HEK293 (cell line): ENCODE results near the gene POC1B.

Experiments used
- CTCF ChIA-PET: fragments of 350-600 bp; formaldehyde crosslinking; extraction: SDS; loops from one replicate; lab custom pipeline; 2021; ENCODE audit warnings: antibody characterized with exemption; lab: Yijun Ruan, JAX
- POLR2A ChIA-PET: fragments of 300-600 bp; formaldehyde crosslinking; extraction: SDS; loops from one replicate; lab custom pipeline; 2020; ENCODE audit warnings: antibody characterized with exemption, inconsistent platforms; lab: Yijun Ruan, JAX
- H3K27ac ChIP-seq: fragments of 200-500 bp; sonication (Bioruptor generic); 2 replicates; pipeline ENCODE4 v1.5.1; 2014; ENCODE audit warnings: low read depth, low read length, control low read depth, inconsistent platforms; ENCODE audit errors: extremely low read depth
- H3K36me3 ChIP-seq, 2 experiments: fragments of 200-500 bp in 1 of 2; sonication (Bioruptor generic) in 1 of 2; 1 replicate in 1 of 2; 2 replicates in 1 of 2; pipeline ENCODE4 v1.5.1; 2014 to 2017; ENCODE audit warnings: inconsistent platforms in 2 of 2, low read length in 2 of 2; ENCODE audit not compliant: control insufficient read depth in 2 of 2, insufficient read depth in 1 of 2
- H3K4me1 ChIP-seq: fragments of 200-500 bp; sonication (Bioruptor generic); 2 replicates; pipeline ENCODE4 v1.5.1; 2014; ENCODE audit warnings: mild to moderate bottlenecking, low read length, inconsistent platforms; ENCODE audit not compliant: control insufficient read depth, insufficient read depth
- H3K4me3 ChIP-seq: 2 replicates; pipeline ENCODE4 v1.5.1; 2011; ENCODE audit warnings: low read depth, mild to moderate bottlenecking, control low read depth, low read length, moderate library complexity
- H3K9me3 ChIP-seq: fragments of 200-500 bp; sonication (Bioruptor generic); 2 replicates; pipeline ENCODE4 v1.5.1; 2014; ENCODE audit warnings: low read depth, low read length, inconsistent platforms; ENCODE audit not compliant: control insufficient read depth, insufficient read depth
- GLI2 ChIP-seq: fragments of 450-650 bp; formaldehyde crosslinking; IDR thresholded peaks from 2 replicates; pipeline ENCODE4; 2017; ENCODE audit warnings: missing biosample characterization, missing genetic modification characterization, low read depth, borderline replicate concordance
- HOXA7 ChIP-seq: sonication (generic); formaldehyde crosslinking; IDR thresholded peaks from 2 replicates; pipeline ENCODE4 v1.8.1; 2022; ENCODE audit warnings: missing genetic modification reagents, borderline replicate concordance
- HOXD13 ChIP-seq: sonication (generic); formaldehyde crosslinking; IDR thresholded peaks from 2 replicates; pipeline ENCODE4 v1.8.0; 2022; ENCODE audit warnings: missing genetic modification reagents, borderline replicate concordance
- KLF8 ChIP-seq: fragments of 450-650 bp; formaldehyde crosslinking; IDR thresholded peaks from 2 replicates; pipeline ENCODE4 v1.5.1; 2016; ENCODE audit warnings: missing biosample characterization, missing genetic modification characterization
- MYNN ChIP-seq: fragments of 450-650 bp; formaldehyde crosslinking; IDR thresholded peaks from 2 replicates; pipeline ENCODE4 v1.5.1; 2016; ENCODE audit warnings: missing biosample characterization, missing genetic modification characterization, borderline replicate concordance
- SCRT1 ChIP-seq: fragments of 450-650 bp; formaldehyde crosslinking; IDR thresholded peaks from 2 replicates; pipeline ENCODE4 v1.5.1; 2016; ENCODE audit warnings: missing biosample characterization, missing genetic modification characterization, borderline replicate concordance
- SCRT2 ChIP-seq: fragments of 450-650 bp; formaldehyde crosslinking; IDR thresholded peaks from 2 replicates; pipeline ENCODE4 v1.5.1; 2016; ENCODE audit warnings: missing biosample characterization, missing genetic modification characterization
- SP3 ChIP-seq: fragments of 450-650 bp; formaldehyde crosslinking; IDR thresholded peaks from 2 replicates; pipeline ENCODE4 v1.5.1; 2016; ENCODE audit warnings: missing biosample characterization, missing genetic modification characterization
- SP7 ChIP-seq: fragments of 450-650 bp; formaldehyde crosslinking; IDR thresholded peaks from 2 replicates; pipeline ENCODE4 v1.5.1; 2016; ENCODE audit warnings: missing biosample characterization, missing genetic modification characterization
- TRIM28 ChIP-seq: IDR thresholded peaks from 2 replicates; pipeline ENCODE4 v1.6.1; 2011; ENCODE audit warnings: low read length, control low read depth, borderline replicate concordance
- ZBTB17 ChIP-seq: fragments of 450-650 bp; formaldehyde crosslinking; IDR thresholded peaks from 2 replicates; pipeline ENCODE4 v1.5.1; 2016; ENCODE audit warnings: missing biosample characterization, missing genetic modification characterization
- ZBTB20 ChIP-seq: fragments of 450-650 bp; formaldehyde crosslinking; IDR thresholded peaks from 2 replicates; pipeline ENCODE4 v1.5.1; 2016; ENCODE audit warnings: missing biosample characterization, missing genetic modification characterization
- ZBTB48 ChIP-seq: fragments of 450-650 bp; formaldehyde crosslinking; IDR thresholded peaks from 2 replicates; pipeline ENCODE4 v1.5.1; 2016; ENCODE audit warnings: missing biosample characterization, missing genetic modification characterization
- ZFHX2 ChIP-seq: fragments of 450-650 bp; formaldehyde crosslinking; conservative IDR thresholded peaks from 2 replicates; pipeline ENCODE4 v1.5.1; 2016; ENCODE audit warnings: missing biosample characterization, missing genetic modification characterization
- ZFP3 ChIP-seq: fragments of 450-650 bp; formaldehyde crosslinking; IDR thresholded peaks from 2 replicates; pipeline ENCODE4 v1.5.1; 2016; ENCODE audit warnings: low read depth, missing biosample characterization, missing genetic modification characterization
- ZFP37 ChIP-seq: fragments of 450-650 bp; formaldehyde crosslinking; IDR thresholded peaks from 2 replicates; pipeline ENCODE4 v1.5.1; 2016; ENCODE audit warnings: missing biosample characterization, missing genetic modification characterization
- ZNF174 ChIP-seq: fragments of 450-650 bp; formaldehyde crosslinking; IDR thresholded peaks from 2 replicates; pipeline ENCODE4 v1.5.0; 2017; ENCODE audit warnings: missing biosample characterization, mild to moderate bottlenecking, missing genetic modification characterization
- ZNF350 ChIP-seq: fragments of 450-650 bp; formaldehyde crosslinking; IDR thresholded peaks from 2 replicates; pipeline ENCODE4 v1.5.0; 2017; ENCODE audit warnings: missing biosample characterization, mild to moderate bottlenecking, missing genetic modification characterization
- ZNF391 ChIP-seq: fragments of 450-650 bp; formaldehyde crosslinking; IDR thresholded peaks from 2 replicates; pipeline ENCODE4 v1.5.1; 2016; ENCODE audit warnings: low read depth, missing biosample characterization, missing genetic modification characterization, borderline replicate concordance
- ZNF394 ChIP-seq: fragments of 450-650 bp; formaldehyde crosslinking; IDR thresholded peaks from 2 replicates; pipeline ENCODE4 v1.5.1; 2016; ENCODE audit warnings: missing biosample characterization, missing genetic modification characterization, mild to moderate bottlenecking, moderate library complexity, borderline replicate concordance
- ZNF416 ChIP-seq: fragments of 450-650 bp; formaldehyde crosslinking; IDR thresholded peaks from 2 replicates; pipeline ENCODE4 v1.5.1; 2016; ENCODE audit warnings: missing biosample characterization, missing genetic modification characterization
- ZNF571 ChIP-seq: fragments of 450-650 bp; formaldehyde crosslinking; IDR thresholded peaks from 2 replicates; pipeline ENCODE4 v1.5.0; 2017; ENCODE audit warnings: missing biosample characterization, missing genetic modification characterization
- ZNF610 ChIP-seq: fragments of 450-650 bp; formaldehyde crosslinking; IDR thresholded peaks from 2 replicates; pipeline ENCODE4 v1.5.1; 2016; ENCODE audit warnings: missing biosample characterization, missing genetic modification characterization, borderline replicate concordance
- ZNF76 ChIP-seq: fragments of 450-650 bp; formaldehyde crosslinking; IDR thresholded peaks from 2 replicates; pipeline ENCODE4; 2016; ENCODE audit warnings: low read depth, missing biosample characterization, missing genetic modification characterization, borderline replicate concordance
- ZSCAN4 ChIP-seq: fragments of 450-650 bp; formaldehyde crosslinking; IDR thresholded peaks from 2 replicates; pipeline ENCODE4 v1.5.1; 2017; ENCODE audit warnings: missing biosample characterization, missing genetic modification characterization
- TF ChIP-seq, protein P1 (sequence below): fragments of 450-650 bp; formaldehyde crosslinking; IDR thresholded peaks from 2 replicates; pipeline ENCODE4 v1.5.1; 2016; ENCODE audit warnings: missing biosample characterization, missing genetic modification characterization
- TF ChIP-seq, protein P2 (sequence below): fragments of 450-650 bp; formaldehyde crosslinking; IDR thresholded peaks from 2 replicates; pipeline ENCODE4 v1.5.1; 2016; ENCODE audit warnings: missing biosample characterization, missing genetic modification characterization
- TF ChIP-seq, protein P3 (sequence below): fragments of 450-650 bp; formaldehyde crosslinking; IDR thresholded peaks from 2 replicates; pipeline ENCODE4 v1.5.1; 2017; ENCODE audit warnings: missing biosample characterization, missing genetic modification characterization

The POC1B gene

DNA sequence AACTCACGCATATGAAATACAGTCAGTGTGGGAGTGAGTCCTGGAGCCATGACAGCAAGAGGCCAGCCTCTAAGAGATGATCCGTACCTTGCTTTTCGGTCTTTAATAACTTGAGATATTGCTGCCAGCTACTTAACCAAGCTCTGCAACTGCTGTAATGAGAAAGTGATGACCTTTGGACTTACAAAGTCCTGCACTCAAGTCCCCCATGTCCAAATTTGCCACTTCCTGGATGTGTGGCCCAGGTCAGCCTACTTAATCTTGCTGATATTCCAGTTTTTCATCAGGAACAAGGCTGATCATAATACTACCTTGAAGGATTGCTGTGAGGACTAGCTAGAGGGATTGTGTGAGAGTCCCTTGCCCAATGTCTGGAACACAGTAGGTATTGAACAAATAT is 139.7 kb downstream of the POC1B start:
- Histone ChIP-seq H3K4me3 (no peak overlapping the region), H3K4me1 (peaks cover 19% of the 10 kb centered on the region), H3K9me3 (no peaks in the 10 kb centered on the region), H3K27ac (no peak overlapping the region), H3K36me3 (no peaks in the 10 kb centered on the region)
- TF ChIP-seq ZFHX2 (tag by site-specific recombination) (0 out of 2 replicates have a peak, but pooled peaks have one; percentile 16), ZNF416 (no peak), ZNF610 (tag by site-specific recombination) (no peak), HOXD13 (CRISPR knock-in tag) (no peak), TRIM28 (0 out of 2 replicates have a peak, but pooled peaks have one; percentile 16), ZBTB17 (tag by site-specific recombination) (no peak), ZBTB48 (tag by site-specific recombination) (no peak), ZNF174 (tag by site-specific recombination) (no peak)
- TF ChIP-seq, protein P1, sequence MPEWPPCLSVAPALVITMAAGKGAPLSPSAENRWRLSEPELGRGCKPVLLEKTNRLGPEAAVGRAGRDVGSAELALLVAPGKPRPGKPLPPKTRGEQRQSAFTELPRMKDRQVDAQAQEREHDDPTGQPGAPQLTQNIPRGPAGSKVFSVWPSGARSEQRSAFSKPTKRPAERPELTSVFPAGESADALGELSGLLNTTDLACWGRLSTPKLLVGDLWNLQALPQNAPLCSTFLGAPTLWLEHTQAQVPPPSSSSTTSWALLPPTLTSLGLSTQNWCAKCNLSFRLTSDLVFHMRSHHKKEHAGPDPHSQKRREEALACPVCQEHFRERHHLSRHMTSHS (tag by site-specific recombination): no peak
- POLR2A ChIA-PET: no interaction called here
- CTCF ChIA-PET: interaction anchor here (0.7 kb wide), 1 partner anchor 34 kb away, joined by 3 read pairs; no protein-coding TSS in a partner anchor

GRCh38 chr12:89384807-89385206 is 141.0 kb downstream of the POC1B start:
- H3K4me3 ChIP-seq: no peak overlapping the region
- ChIA-PET POLR2A (no interaction called here), CTCF (no interaction called here)
- no peaks in the 10 kb centered on the region for H3K9me3 ChIP-seq
- TF ChIP-seq ZNF394: no peak
- TF ChIP-seq, protein P2, sequence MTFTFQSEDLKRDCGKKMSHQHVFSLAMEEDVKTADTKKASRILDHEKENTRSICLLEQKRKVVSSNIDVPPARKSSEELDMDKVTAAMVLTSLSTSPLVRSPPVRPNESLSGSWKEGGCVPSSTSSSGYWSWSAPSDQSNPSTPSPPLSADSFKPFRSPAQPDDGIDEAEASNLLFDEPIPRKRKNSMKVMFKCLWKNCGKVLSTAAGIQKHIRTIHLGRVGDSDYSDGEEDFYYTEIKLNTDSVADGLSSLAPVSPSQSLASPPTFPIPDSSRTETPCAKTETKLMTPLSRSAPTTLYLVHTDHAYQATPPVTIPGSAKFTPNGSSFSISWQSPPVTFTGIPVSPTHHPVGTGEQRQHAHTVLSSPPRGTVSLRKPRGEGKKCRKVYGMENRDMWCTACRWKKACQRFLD: no peak
- TF ChIP-seq SCRT2 (tag by site-specific recombination): no peak
- TF ChIP-seq ZNF350: no peak
- TF ChIP-seq SP3 (tag by site-specific recombination): no peak
- no peak for TF ChIP-seq ZFP37
- TF ChIP-seq ZFP3 (tag by site-specific recombination): no peak
- TF ChIP-seq ZNF416: no peak
- TF ChIP-seq SP7 (tag by site-specific recombination): no peak
- no peak for TF ChIP-seq ZNF391
- TF ChIP-seq GLI2 (tag by site-specific recombination): no peak
- TF ChIP-seq SCRT1: no peak
- no peak for TF ChIP-seq ZSCAN4 (tag by site-specific recombination)
- TF ChIP-seq ZBTB20 (tag by site-specific recombination): no peak; the same call in 1 of the 2 replicates
- no peak for TF ChIP-seq MYNN (tag by site-specific recombination)
- TF ChIP-seq ZNF76 (tag by site-specific recombination): no peak
- TF ChIP-seq, protein P3, sequence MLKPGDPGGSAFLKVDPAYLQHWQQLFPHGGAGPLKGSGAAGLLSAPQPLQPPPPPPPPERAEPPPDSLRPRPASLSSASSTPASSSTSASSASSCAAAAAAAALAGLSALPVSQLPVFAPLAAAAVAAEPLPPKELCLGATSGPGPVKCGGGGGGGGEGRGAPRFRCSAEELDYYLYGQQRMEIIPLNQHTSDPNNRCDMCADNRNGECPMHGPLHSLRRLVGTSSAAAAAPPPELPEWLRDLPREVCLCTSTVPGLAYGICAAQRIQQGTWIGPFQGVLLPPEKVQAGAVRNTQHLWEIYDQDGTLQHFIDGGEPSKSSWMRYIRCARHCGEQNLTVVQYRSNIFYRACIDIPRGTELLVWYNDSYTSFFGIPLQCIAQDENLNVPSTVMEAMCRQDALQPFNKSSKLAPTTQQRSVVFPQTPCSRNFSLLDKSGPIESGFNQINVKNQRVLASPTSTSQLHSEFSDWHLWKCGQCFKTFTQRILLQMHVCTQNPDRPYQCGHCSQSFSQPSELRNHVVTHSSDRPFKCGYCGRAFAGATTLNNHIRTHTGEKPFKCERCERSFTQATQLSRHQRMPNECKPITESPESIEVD (tag by site-specific recombination): no peak
- no peak for TF ChIP-seq KLF8 (tag by site-specific recombination)
- no peak for TF ChIP-seq ZNF571
- no peak for TF ChIP-seq HOXA7 (CRISPR knock-in tag)
- H3K4me1 ChIP-seq: peaks cover 19% of the 10 kb centered on the region
- no peak overlapping the region for H3K27ac ChIP-seq
- no peaks in the 10 kb centered on the region for H3K36me3 ChIP-seq
